Fibroblast of mammary gland (primary cell): ENCODE data around the gene VPS13D.

Experiments
- DNase-seq: peaks from one replicate; pipeline ENCODE4 v3.0.0-alpha.2; 2010; ENCODE audit warnings: low read depth
- H3K4me3 ChIP-seq: 2 replicates; pipeline ENCODE4 v1.5.1; 2011; ENCODE audit warnings: low read depth, mild to moderate bottlenecking, low read length, moderate library complexity; ENCODE audit not compliant: control insufficient read depth
- CTCF ChIP-seq: conservative IDR thresholded peaks from 2 replicates; pipeline ENCODE4 v1.5.1; 2011; ENCODE audit warnings: low read depth, low read length, inconsistent platforms; ENCODE audit not compliant: control insufficient read depth, insufficient read depth

Gene VPS13D

GRCh38 chr1:12407050-12407961, 177.5 kb downstream of the VPS13D start:
- peak; percentile 56 for TF ChIP-seq CTCF
- H3K4me3 ChIP-seq = no peak overlapping the region
- DNase-seq = peak; percentile 83

- no peak for DNase-seq
- no peak overlapping the region for H3K4me3 ChIP-seq
Measured at GRCh38 chr1:12407962-12408454, 178.2 kb downstream of the VPS13D start.

GRCh38 chr1:12408662-12409061, 178.8 kb downstream of the VPS13D start:
- H3K4me3 ChIP-seq = no peak overlapping the region
- no peak for TF ChIP-seq CTCF
- no peak for DNase-seq

More at GRCh38 chr1:12407962-12408454, 178.2 kb downstream of the VPS13D start:
- TF ChIP-seq CTCF = no peak

GRCh38 chr1:12409681-12410080, 179.9 kb downstream of the VPS13D start:
- H3K4me3 ChIP-seq = no peak overlapping the region
- DNase-seq = no peak
- no peak for TF ChIP-seq CTCF

- no peak for TF ChIP-seq CTCF
- DNase-seq = no peak
- H3K4me3 ChIP-seq = no peak overlapping the region
Measured at GRCh38 chr1:12410351-12410750, 180.5 kb downstream of the VPS13D start.

GRCh38 chr1:12411098-12411497, 181.3 kb downstream of the VPS13D start:
- DNase-seq = no peak
- no peak overlapping the region for H3K4me3 ChIP-seq
- no peak for TF ChIP-seq CTCF
